EH (cell line): Measurements from ENCODE around the gene PCBP4.

Experiments used
- DNase-seq: peaks from one replicate; pipeline ENCODE4 v3.0.0-alpha.2; 2015; ENCODE audit warnings: low read depth

PCBP4 gene

DNA sequence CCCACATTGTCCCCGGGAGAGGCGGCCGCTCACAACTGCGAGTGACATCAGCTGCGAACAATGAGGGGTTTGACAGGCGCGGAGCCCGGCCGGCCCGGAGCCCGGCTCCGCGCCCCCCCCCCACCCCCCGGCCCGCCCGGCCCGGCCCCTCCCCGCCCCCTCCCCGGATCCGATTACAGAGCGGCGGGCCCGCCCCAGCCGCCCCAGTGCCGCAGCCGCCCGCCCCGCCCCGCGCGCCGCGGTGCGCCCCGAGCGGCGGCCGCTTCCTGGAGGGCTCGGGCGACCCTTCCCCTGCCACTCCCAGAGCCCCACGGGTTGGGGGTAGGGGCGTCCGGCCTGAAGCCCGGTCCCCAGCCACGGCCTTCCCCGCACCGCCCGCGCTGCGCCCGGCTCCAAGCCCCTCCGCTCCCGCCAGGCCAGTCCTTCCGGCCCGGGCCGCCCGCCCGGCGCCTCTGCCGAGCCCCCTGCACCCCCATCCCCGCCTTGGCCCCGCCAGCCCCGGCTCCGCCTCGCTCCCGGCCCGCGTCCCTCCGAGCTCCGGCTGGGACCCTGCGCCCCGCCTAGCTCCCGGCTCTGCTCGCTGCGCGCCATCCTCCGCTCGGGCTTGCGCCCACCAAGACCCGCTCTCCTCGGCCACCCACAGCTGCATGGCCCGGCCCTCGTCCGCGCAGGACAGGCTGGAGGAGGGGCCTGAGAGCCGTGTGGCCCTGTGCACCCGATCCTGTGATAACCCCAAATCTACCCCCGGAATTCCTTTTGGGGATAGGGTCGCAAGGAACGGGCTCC is at the start of gene PCBP4:
TSS of gene PCBP4 (minus strand) at position 71 of the 786 bp plus-strand sequence. CDS start 6,214 bp downstream, outside the sequence.
- DNase-seq: peak; percentile 83

DNA sequence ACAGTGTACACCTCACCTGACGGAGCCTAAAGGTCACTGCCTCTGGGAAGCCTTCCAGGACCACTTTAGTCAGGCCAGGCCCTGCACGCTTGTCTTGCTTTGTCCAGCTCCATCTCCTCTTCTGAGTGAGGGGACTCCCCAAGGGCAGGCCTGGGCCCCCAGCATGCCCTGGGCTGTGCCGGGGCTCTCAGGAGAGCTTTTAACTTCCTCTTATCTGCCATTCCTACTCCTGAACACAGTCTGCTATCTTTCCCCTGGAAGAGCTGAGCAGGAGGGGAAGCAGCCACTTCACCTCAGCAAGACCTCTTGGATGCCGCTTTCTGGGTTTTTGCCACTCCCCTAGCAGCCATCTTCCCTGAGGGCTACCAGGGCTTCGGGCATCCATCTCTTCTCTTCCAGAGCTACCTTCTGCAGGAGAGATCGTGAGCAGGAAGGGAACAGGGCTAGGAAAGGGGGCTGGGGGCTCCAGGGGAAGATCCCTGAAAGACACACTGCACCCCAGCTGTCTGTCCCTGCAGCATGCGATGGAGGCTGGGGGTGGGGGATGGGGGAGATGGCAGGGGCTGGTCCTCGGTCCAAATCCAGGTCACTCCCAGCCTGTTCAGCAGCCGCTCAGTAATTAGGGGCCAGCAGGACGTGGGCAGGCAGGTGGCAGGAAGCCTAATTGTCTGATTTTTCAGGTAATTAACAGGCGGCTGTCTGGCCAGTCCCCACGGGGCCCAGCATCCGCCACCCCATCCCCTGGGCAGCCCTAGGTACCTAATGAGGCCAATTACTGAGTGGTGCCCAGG is 48.4 kb upstream of the PCBP4 start:
- DNase-seq: no peak

DNA sequence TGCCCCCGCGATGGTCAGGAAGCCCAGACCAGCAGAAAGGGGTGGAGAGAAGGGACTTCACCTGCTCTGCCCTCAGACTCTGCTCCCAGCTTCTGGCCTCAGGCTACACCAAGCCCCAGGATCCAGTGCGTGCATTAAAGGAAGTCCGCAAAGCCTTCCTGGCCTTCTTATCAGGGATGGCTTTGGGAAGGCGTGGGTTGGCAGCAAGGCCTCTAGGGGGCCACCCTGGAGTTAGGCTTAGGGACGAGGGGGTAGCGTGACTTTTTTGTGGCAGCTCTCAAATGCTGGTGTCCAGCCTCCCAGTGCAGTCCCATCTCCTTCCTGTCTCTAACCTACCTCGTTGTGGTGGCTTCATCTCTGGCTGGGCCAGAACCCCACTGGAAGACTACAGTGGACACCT is 47.4 kb upstream of the PCBP4 start:
- DNase-seq: peak; percentile 42

DNA sequence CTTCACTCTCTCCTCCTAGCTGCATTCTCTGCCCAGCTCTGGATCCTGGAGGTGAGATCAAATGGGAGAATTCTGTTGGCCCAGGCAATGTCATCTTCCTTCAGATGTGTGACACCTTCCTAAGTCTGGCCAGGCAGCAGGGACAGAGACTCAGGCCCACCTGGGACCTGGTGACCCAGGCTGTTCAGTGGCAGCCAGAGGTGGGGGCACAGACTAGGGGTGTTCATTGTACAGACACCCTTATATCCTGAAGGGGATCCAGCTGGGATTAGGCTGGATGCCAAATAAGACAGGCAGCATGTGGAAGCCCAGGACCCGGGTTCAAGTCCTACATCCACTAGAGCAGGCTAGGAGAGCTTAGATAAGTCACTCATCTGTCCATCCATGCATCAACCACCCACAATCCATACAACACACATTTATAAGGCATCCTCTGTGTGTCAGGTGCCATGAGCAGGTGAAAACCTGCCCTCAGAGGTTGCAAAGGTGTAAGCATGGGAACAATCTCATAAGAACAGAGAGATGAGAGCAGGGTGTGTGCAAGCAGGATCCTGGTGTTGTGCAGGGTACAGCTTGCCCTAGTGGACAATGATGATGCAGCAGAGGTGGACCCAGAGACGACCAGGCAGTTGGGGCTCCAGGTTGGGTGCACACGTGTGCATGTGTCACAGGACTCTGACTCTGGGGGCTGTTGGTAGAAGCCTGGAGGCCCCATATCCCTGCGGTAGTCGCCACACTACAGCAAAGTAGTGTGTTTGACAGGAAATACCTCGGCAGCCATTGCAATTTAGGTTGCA is 46.7 kb upstream of the PCBP4 start:
- DNase-seq: no peak

DNA sequence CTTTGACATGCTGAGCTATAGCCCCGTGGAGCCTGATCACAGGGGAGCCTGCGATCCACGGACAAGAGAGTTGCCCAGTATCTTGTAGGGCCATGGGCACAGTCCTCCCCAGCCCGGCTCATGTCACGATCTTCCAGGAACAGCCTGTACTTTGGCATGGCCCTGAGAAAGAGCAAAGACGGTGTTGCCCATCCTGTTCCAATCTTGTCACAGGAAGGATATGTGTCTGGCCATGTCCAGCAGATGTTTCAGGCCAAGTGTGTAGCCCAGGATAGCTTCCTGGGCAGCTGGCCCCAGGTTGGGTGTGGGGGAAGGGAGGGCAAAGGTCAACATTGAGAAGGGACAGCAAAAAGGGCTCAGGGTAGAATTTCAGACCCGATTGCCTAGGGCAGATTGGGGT is 45.4 kb upstream of the PCBP4 start:
- no peak for DNase-seq

DNA sequence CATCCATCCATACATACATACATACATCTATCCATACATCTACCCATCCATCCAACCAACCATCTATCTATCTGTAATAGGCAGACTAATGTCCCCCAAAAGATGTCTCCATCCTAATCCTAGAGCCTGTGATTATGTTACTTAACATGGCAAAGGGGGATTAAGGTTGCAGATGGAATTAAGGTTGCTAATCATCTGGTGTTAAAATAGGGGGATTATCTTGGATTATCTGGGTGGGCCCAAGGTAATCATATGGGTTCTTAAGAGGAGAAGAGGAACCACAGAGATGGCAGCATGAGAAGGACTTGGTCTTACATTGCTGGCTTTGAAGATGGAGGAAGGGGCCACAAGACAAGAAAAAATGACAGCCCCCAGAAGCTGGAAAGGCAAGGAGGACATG is 43.2 kb upstream of the PCBP4 start:
- no peak for DNase-seq

DNA sequence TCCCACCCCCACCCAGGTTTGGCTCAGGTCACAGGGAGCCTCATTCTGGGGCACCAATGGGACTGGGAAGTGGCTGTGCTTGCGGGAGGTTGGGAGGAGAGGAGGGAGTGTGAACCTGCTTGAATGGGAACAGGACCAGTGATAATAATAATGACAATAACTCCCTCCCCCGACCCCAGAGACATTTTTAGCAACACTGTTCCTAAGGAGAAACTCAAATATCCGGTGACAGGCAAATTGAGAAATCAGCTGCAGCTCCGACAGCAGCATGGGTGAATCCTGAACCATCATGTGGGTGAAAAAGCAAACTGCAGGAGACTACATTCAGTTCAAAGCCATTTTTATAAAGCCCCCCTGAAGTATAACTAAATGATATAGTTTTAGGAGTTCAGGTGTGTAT is 40.0 kb upstream of the PCBP4 start:
- no peak for DNase-seq

DNA sequence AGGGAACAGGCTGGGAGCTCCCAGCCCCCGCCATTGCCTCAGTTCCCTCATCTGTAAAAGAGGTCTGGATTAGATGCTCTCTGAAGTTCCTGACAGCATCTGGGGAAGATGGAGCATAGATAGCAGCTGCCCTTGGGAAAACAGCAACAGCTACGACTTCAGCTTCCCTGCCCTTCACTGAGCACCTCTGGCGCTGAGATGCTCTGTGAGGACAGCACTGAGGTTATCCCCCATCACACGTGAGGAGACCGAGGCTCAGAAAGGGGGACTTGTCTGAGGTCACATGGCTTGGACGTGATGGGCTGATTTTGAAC is 39.5 kb upstream of the PCBP4 start:
- DNase-seq: no peak

DNA sequence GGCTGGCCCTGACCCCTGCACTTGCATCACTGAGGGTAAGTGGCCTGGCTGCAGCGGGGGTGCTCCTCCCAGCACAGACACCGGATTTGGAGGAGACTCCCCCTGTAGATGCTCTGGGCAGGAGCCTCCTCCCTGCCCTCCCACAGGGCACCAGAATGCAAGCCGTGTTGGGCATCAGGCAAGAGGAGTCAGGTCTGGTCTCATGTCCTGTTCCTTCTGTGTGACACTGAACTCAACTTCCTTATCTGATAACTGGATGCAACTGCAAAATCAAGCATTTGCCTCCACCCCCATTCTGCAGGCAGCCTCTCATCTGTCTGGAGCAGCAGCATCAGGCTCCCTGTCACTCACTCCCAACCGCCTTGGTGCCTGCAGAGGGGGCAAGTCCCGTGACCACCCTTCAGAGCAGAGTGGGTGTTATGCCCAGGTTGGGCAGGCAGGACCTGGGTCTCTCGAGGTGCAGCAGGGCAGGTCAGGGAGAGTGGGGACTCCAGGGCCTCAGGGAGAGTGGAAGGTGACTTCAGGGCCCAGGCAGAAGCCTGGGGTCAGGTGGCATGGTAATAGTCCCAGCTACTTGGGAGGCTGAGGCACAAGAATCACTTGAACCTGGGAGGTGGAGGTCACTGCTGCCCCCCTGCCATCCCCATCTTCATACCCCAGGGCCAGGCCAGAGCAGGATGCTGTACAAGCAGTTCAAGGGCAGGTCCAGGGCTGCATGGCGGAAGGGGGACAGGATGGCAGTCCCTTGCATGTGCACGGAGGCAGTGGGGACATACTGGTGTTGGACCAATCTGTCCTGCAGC is 39.0 kb upstream of the PCBP4 start:
- peak; percentile 33 for DNase-seq

DNA sequence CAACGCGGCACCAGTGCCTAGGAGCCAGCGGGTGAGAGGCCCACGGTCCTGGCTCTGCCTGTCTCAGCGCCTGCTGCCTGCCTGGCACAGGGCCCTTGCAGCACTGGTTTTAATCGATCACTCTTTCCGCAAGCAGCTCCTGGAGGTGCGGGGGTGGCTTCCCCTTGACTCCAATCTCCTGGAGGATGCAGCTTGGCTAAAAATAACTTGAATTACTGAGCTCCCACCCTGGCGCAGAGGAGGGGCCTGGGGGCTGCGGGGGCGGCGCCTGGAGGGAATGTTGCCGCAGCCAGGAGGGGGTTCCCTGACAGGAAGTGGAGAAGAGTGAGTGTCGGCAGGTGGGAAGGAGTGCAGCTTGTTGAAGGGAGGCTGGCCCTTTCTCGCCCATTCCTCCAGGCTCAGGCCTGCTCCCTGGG is 38.3 kb upstream of the PCBP4 start:
- DNase-seq: peak; percentile 66

DNA sequence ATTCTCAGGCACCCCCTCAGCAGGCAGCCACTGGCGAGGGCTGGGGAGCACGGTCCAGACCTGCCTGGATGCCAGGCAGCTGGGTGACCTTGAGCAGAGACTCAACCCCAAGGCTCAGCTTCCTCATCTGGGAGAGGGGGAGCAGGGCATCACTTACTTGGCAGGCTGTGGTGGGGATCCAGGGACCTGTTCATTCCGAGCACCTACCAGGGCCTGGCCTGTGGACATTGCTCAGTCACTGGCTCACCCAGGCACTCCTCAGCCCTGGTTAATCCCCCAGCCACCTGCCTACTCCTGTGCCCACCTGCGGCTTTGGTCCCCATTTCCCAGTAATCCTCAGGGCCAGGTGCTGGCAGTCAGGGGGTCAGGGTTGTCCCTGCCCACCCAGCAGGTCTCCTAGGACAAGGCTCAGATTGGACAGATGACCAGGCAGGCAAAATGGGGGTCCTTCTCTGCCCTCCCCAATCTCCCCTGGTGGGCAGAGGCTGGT is 37.7 kb upstream of the PCBP4 start:
- no peak for DNase-seq

DNA sequence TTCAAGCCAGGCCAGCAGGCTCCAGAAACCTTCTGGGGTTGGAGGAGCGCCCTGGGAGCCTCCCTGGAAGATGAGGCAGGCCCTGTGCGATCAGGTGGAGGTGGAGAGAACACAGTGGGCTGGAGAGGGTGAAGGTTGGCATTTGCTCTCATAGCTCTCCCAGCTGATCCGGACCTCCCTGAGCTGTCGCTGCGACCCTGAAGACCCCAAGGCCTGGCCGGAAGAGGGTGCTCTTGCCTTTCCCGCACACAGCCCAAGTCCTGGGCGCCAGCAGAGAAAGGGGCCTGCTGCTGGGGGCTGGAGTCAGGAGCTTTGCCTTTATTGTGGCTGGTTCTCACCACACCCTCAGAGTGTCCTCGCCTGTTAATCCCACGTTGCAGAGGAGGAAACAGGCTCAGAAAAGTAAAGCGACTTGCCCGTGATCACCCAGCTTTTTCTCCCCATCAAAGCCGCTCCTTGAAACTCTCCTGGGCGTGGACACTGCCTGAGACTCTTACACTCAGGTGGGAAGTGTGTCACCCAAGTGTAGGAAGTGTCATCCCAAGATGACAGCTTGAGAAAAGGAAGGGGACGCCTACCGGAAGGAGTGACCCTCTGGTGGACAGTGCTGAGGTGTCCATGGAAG is 37.0 kb upstream of the PCBP4 start:
- DNase-seq: peak; percentile 70

DNA sequence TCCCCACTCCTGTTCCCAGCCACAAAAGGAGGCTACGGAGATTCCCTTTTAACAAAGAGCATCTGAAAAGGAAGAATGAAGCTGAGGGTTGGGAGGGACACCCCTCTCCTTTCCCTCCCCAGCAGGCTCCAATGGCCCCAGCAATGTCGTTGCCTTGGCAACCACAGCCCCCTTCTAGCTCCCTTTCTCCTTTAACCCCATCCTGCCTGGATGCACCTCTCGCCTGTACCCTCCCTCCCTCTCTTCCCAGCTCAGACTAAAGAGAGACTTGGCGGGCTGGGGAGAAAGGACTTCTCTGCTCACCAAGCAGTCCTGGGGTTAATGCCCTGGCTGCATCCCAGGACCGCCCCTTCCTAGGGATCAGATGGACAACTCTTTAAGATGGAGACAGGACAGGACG is 35.5 kb upstream of the PCBP4 start:
- DNase-seq: no peak

DNA sequence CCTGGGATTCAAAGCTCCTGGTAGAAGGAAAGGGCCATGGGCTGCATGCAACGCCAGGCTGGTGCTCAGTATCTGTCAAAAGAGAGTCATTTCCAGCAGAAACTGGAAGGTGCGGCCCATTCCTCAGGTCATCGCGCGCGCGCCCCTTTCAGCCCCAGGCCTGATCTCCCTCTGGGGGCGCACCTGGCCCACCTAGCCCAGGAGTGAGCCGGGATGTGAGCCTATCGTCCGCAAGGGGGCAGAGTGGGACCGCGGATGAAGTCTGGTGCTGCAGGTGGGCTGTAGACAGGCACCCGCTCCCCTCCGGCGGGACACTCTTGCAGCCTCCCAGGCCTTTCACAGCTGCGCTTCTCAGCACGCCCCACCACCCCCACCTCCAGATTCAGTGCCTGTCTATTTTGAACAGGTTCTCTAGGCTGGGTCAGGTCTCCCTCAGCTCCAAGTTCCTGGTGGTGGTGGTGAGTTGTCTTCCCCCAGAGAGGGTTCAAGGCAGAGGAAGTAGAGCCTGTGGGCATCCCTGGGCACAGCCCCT is 34.3 kb upstream of the PCBP4 start:
- DNase-seq: peak; percentile 69

DNA sequence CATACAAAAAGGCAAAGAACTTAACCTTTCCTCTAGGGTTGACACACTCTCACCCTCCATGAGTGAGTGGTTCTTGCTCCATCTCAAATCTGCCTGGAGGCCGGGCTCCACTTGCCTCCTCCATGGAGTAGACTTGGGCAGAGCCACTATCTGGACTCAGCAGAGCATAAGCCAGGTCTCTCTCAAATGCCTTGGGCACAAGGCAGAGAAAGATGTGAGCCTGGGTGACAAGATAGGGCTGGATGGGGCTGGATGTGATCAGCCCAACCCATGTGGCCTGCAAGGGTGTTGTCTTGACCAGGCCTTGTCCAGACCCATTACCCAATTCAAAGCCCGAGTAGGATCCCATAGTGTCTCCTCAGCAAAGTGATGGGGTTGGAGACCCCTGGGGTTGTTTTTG is 32.6 kb upstream of the PCBP4 start:
- no peak for DNase-seq

DNA sequence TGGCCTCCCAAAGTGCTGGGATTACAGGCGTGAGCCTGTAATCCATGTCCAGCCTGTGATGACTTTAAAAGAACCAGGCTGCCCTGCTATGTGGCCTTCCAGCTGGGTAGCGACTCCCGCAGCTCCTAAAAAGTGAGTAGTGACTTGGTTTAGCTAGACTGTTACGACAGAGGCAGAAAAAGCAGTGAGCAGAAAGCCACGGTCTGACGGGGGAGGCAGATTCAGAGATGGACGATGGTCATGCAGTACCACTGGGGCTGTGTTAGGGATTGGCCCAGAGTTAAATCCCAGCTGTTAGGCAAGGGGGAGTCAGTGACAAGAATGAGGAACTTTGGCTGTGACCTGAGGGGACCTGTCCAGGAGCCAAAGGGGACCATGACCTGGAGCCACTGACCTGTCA is 31.5 kb upstream of the PCBP4 start:
- no peak for DNase-seq

DNA sequence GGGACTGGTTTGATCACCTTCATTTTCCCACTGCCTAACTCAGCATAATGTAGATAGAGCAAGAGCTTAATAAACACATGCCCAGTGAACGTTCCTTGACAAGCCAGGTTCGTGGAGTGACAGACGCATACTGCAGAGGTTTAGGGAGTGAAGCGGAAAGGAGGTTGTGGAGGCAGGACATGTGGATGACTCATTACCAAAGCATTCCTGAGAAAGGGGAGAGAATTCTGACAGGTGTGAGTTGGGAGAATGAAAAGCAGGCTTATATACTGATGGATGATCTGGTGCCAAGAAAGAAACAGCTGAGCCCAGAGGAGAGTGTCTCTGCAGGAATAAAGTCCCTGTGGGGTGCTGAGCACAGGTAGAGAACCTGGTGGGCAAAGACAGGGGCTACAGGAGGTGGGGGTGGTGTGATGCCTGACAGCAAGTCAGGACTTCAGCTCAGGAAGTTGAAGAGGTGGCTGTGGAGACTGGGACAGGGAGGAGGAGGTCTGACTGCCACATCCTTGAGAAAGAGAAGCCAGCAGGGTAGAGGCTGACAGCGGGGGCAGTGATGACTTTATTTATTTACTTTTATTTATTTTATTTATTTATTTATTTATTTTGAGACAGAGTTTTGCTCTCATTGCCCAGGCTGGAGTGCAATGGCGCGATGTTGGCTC is 30.8 kb upstream of the PCBP4 start:
- no peak for DNase-seq

DNA sequence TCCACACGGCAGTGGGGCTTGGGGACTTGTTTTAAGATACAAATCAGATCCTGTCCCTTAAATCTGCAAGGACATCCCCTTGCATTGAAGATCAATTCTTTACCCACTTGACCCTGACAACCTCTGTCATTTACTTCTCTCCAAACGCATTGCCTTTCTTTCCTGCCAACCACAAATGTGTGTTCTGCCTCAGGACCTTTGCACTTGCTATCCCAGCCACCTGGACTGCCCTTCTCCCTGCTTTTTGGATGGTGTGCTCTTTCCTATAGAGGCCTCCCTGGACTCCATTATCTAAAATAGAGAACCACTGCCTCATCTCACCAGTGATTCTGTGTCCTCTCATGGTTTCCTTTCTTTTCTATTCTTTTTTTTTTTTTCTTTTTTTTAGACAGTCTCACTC is 29.9 kb upstream of the PCBP4 start:
- no peak for DNase-seq

DNA sequence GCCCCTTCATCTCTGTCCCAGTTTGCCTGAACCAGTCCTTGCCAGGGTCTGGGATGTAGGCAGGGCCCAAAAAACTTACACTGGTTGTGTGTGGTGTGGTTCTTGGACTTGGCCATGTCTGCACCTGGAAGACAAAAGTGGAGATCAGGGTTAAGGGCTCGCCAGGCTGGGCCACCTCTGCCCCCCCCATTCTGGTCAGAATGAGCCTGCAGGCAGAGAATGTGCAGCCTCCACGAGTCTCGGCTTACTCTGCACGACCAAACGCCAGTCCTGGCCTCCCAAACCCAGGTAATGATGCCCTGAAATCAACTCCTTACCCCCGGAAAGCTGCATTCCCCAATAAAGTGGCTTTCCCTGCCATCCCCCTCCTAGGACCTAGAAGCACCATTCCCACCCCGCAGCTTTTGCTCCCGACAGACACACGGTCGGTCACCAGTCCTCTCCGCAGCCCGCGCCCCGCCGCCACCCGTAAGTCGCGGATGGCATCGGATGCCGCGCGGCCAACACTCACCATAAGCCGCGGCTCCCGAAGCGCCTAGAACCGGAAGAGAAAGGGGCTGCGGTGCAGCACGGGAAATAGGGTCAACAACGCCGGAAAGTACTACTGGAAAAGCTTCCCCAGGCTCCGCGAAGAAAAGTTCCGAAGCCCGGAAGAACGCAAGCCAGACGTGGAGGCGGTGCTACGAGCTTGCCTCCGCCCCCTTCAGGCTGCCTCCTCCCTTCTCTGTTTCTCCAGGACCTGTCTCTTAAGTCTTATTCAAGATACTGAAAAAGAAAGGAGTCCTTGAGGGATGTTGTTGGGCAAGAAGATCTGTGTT is 28.3 kb upstream of the PCBP4 start, which contains the start of gene RPL29:
TSS of gene RPL29 (minus strand) at position 550 of the 818 bp plus-strand sequence. CDS start at position 116, 434 bp downstream.
- DNase-seq: peak; percentile 96
